Thyroid gland (tissue), 4 donors: ENCODE measurements around the gene UBE2D3.

Source experiments
- CTCF ChIP-seq, 6 experiments: fragments of 200-600 bp in 3 of 6; fragments of 450-650 bp in 3 of 6; sonication (generic) in 3 of 6; IDR thresholded peaks; one replicate each; pipeline ENCODE4 v1.5.1; 2016 to 2019; ENCODE audit warnings: antibody characterized with exemption in 6 of 6, mild to moderate bottlenecking in 2 of 6, inconsistent platforms in 1 of 6, moderate library complexity in 1 of 6
- POLR2A ChIP-seq, 2 donors: fragments of 450-650 bp; IDR thresholded peaks; one replicate each; pipeline ENCODE4 v1.6.1; 2017; ENCODE audit warnings: antibody characterized with exemption in 2 of 2, mild to moderate bottlenecking in 2 of 2, moderate library complexity in 1 of 2

GRCh38 chr4:102862016-102862415 is 34.7 kb upstream of the UBE2D3 start:
- no peak for TF ChIP-seq CTCF (IDR thresholded peaks at IDR 0.05)
- TF ChIP-seq POLR2A (IDR thresholded peaks at IDR 0.05), result no peak
